ENCODE measurements around the gene CCNT1. TPM values are rescaled to one million over a fixed set of nuclear protein-coding genes. Genes with fewer than 3 reads are reported as not detected.
A peak's percentile ranks its signal among the peaks of the same experiment; 100 is the strongest.

CCNT1 gene
- total RNA-seq, 1 experiment from 2014 or later = 53.1 TPM

DNA sequence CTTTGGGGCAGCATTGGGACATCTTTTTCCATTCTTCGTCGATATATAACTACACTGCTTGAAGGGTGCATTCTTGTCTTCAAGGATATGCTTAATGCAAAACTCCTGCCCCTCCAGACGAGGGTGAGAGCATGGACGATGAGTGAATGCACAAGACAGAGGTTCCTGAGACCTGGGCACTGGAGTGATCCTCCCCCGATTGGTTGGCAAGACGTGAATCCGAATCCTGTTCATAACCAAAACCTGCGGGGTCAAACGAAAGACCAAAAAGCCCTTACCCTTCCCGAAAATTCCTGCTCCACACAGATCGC is 35.2 kb downstream of the CCNT1 start:
- POLR2A ChIA-PET = interaction anchor here (0.5 to 1.5 kb wide), 3 partner anchors 72 to 113 kb away, joined by 6 to 15 read pairs (median 11); partner anchors contain the start of gene ADCY6
- no peaks in the 10 kb centered on the region for H3K27me3 Mint-ChIP-seq (ENCODE audit: insufficient read depth, unreplicated experiment)
- H3K4me3 Mint-ChIP-seq (ENCODE audit: unreplicated experiment) = peak overlapping the region; percentile 92
- BruUV-seq (replicated peaks) = TSS peak; percentile 44
- DNase-seq = no peak
- H3K4me1 Mint-ChIP-seq (ENCODE audit: low read depth, unreplicated experiment) = peaks cover 14% of the 10 kb centered on the region
- intact Hi-C loops (cut with micrococcal nuclease; ENCODE audit: unreplicated experiment) = no loop called here
- Histone ChIP-seq H3K27me3 (replicated peaks; ENCODE audit: control insufficient read depth, insufficient read depth, low read length) (no peaks in the 10 kb centered on the region), H3K4me1 (peaks cover 22% of the 10 kb centered on the region; the same call in 1 of the 2 replicates), H3K9me3 (no peaks in the 10 kb centered on the region), H3K36me3 (ENCODE audit: control insufficient read depth, insufficient read depth, low read length) (peaks cover 3% of the 10 kb centered on the region), H3K4me3 (ENCODE audit: low read depth, low read length) (peak overlapping the region; percentile 83)
- H3K36me3 Mint-ChIP-seq (ENCODE audit: insufficient read depth, unreplicated experiment) = peaks cover 69% of the 10 kb centered on the region
- no peaks in the 10 kb centered on the region for H3K9me3 Mint-ChIP-seq (ENCODE audit: unreplicated experiment)
- H3K27ac Mint-ChIP-seq (ENCODE audit: unreplicated experiment) = peak overlapping the region; percentile 93
- TF ChIP-seq, protein P1, sequence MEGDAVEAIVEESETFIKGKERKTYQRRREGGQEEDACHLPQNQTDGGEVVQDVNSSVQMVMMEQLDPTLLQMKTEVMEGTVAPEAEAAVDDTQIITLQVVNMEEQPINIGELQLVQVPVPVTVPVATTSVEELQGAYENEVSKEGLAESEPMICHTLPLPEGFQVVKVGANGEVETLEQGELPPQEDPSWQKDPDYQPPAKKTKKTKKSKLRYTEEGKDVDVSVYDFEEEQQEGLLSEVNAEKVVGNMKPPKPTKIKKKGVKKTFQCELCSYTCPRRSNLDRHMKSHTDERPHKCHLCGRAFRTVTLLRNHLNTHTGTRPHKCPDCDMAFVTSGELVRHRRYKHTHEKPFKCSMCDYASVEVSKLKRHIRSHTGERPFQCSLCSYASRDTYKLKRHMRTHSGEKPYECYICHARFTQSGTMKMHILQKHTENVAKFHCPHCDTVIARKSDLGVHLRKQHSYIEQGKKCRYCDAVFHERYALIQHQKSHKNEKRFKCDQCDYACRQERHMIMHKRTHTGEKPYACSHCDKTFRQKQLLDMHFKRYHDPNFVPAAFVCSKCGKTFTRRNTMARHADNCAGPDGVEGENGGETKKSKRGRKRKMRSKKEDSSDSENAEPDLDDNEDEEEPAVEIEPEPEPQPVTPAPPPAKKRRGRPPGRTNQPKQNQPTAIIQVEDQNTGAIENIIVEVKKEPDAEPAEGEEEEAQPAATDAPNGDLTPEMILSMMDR (IDR thresholded peaks at IDR 0.05; ENCODE audit: insufficient read depth in 1 of 2, low read depth in 1 of 2, low read length in 1 of 2, severe bottlenecking in 1 of 2, unreplicated experiment in 1 of 2) = no peak
- CTCF ChIA-PET = interaction anchor here (0.7 to 1.8 kb wide), 3 partner anchors 72 to 385 kb away, joined by 3 to 7 read pairs (median 4); no protein-coding TSS in a partner anchor

DNA sequence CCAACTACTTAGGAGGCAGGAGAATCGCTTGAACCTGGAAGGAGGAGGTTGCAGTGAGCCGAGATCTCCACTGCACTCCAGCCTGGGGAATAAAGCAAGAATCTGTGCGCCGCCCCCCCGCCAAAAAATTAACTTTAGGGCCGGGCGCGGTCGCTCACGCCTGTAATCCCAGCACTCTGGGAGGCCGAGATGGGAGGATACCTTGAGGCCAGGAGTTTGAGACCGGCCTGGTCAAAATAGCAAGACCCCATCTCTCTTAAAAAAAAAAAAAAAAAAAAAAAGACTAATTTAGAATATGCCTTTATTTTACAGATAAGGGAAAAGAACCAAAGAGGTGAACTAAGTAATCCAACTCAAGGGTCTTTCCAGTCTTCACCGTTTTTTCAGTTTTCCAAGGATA is 35.6 kb downstream of the CCNT1 start:
- H3K4me3 ChIP-seq (ENCODE audit: low read depth, low read length) = peak overlapping the region; percentile 83
- Mint-ChIP-seq H3K9me3 (ENCODE audit: unreplicated experiment) (no peaks in the 10 kb centered on the region), H3K27ac (ENCODE audit: unreplicated experiment) (peak overlapping the region; percentile 93), H3K36me3 (ENCODE audit: insufficient read depth, unreplicated experiment) (peaks cover 69% of the 10 kb centered on the region), H3K4me1 (ENCODE audit: low read depth, unreplicated experiment) (peaks cover 14% of the 10 kb centered on the region), H3K27me3 (ENCODE audit: insufficient read depth, unreplicated experiment) (no peaks in the 10 kb centered on the region), H3K4me3 (ENCODE audit: unreplicated experiment) (peak overlapping the region; percentile 92)
- peaks cover 3% of the 10 kb centered on the region for H3K36me3 ChIP-seq (ENCODE audit: control insufficient read depth, insufficient read depth, low read length)
- POLR2A ChIA-PET = no interaction called here
- H3K27me3 ChIP-seq (replicated peaks; ENCODE audit: control insufficient read depth, insufficient read depth, low read length) = no peaks in the 10 kb centered on the region
- H3K9me3 ChIP-seq = no peaks in the 10 kb centered on the region
- TF ChIP-seq, protein P1 (IDR thresholded peaks at IDR 0.05; ENCODE audit: insufficient read depth in 1 of 2, low read depth in 1 of 2, low read length in 1 of 2, severe bottlenecking in 1 of 2, unreplicated experiment in 1 of 2) = no peak
- intact Hi-C loops (cut with micrococcal nuclease; ENCODE audit: unreplicated experiment) = no loop called here
- no TSS peak for BruUV-seq (replicated peaks)
- peaks cover 19% of the 10 kb centered on the region; the same call in 1 of the 2 replicates for H3K4me1 ChIP-seq
- no peak for DNase-seq
- CTCF ChIA-PET = no interaction called here

DNA sequence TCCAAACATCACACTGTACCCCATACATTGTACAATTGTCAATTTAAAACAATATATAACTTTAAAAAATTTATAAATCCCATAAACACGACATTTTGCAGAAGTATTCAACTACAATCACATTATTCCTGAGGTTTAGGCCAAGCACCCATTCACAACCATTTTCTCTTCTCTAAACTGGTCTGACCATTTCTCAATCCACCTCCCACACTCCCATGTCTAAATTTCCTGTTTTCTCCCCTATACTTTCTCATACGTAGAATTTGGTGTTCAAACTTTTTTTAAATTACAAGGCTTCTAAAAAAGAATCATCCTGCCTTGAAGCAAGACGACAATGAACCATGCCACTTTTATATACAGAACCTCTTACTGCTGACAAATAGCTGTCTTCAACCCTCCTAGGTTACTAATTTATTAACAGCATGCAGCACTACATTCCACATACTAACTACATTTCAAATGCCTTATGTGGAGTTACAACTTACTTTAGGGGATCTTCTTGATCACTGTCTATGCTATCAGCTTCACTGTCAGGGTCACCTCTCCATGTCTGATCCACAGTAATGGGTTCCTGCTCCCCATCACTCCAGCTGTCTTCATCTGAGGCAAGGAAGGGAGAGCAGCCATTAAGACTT is 37.8 kb downstream of the CCNT1 start:
- Mint-ChIP-seq H3K36me3 (ENCODE audit: insufficient read depth, unreplicated experiment) (peaks cover 84% of the 10 kb centered on the region), H3K4me1 (ENCODE audit: low read depth, unreplicated experiment) (peaks cover 14% of the 10 kb centered on the region), H3K27me3 (ENCODE audit: insufficient read depth, unreplicated experiment) (no peaks in the 10 kb centered on the region), H3K9me3 (ENCODE audit: unreplicated experiment) (no peaks in the 10 kb centered on the region), H3K4me3 (ENCODE audit: unreplicated experiment) (peak overlapping the region; percentile 92), H3K27ac (ENCODE audit: unreplicated experiment) (no peak overlapping the region)
- H3K4me1 ChIP-seq = peaks cover 19% of the 10 kb centered on the region; the same call in 1 of the 2 replicates
- TF ChIP-seq, protein P1 (IDR thresholded peaks at IDR 0.05; ENCODE audit: insufficient read depth in 1 of 2, low read depth in 1 of 2, low read length in 1 of 2, severe bottlenecking in 1 of 2, unreplicated experiment in 1 of 2) = no peak
- intact Hi-C loops (cut with micrococcal nuclease; ENCODE audit: unreplicated experiment) = no loop called here
- ChIA-PET CTCF (interaction anchor here (0.6 kb wide), 1 partner anchor 122 kb away, joined by 3 read pairs; no protein-coding TSS in a partner anchor), POLR2A (no interaction called here)
- H3K36me3 ChIP-seq (ENCODE audit: control insufficient read depth, insufficient read depth, low read length) = peaks cover 3% of the 10 kb centered on the region
- no peaks in the 10 kb centered on the region for H3K27me3 ChIP-seq (replicated peaks; ENCODE audit: control insufficient read depth, insufficient read depth, low read length)
- H3K9me3 ChIP-seq = no peaks in the 10 kb centered on the region
- H3K4me3 ChIP-seq (ENCODE audit: low read depth, low read length) = no peak overlapping the region
- BruUV-seq (replicated peaks) = no TSS peak
- no peak for DNase-seq

All from Caco-2 (cell line).